Activated gamma-delta T cell treated with anti-CD3 and anti-CD28 coated beads, Interleukin-2, amount 50 U/mL, for 16 hours (primary cell): ENCODE results near the gene FZD10.

ENCODE experiments used
- DNase-seq: peaks from one replicate; pipeline ENCODE4 v3.0.0-alpha.2; 2020; ENCODE audit warnings: low read depth

Gene FZD10

GRCh38 chr12:130179621-130180020, 17.4 kb downstream of the FZD10 start:
- DNase-seq = no peak

- no peak for DNase-seq
Observed at GRCh38 chr12:130181211-130181610, 18.9 kb downstream of the FZD10 start.

GRCh38 chr12:130183585-130184370, 21.5 kb downstream of the FZD10 start:
- no peak for DNase-seq

GRCh38 chr12:130184404-130185090, 22.3 kb downstream of the FZD10 start:
- no peak for DNase-seq

- no peak for DNase-seq
Observed at GRCh38 chr12:130185455-130186391, 23.5 kb downstream of the FZD10 start.

- no peak for DNase-seq
Observed at GRCh38 chr12:130186651-130187268, 24.5 kb downstream of the FZD10 start.

GRCh38 chr12:130192642-130193345, 30.5 kb downstream of the FZD10 start:
- DNase-seq = no peak

- no peak for DNase-seq
Observed at GRCh38 chr12:130194154-130194553, 31.9 kb downstream of the FZD10 start.

- DNase-seq = no peak
Observed at GRCh38 chr12:130195369-130195768, 33.1 kb downstream of the FZD10 start.

GRCh38 chr12:130195776-130196175, 33.5 kb downstream of the FZD10 start:
- no peak for DNase-seq

GRCh38 chr12:130196827-130197226, 34.6 kb downstream of the FZD10 start:
- DNase-seq = no peak

GRCh38 chr12:130198026-130198662, 35.9 kb downstream of the FZD10 start:
- no peak for DNase-seq

- no peak for DNase-seq
Observed at GRCh38 chr12:130198663-130199060, 36.4 kb downstream of the FZD10 start.

GRCh38 chr12:130199581-130200390, 37.5 kb downstream of the FZD10 start:
- no peak for DNase-seq

- no peak for DNase-seq
Observed at GRCh38 chr12:130200445-130200844, 38.2 kb downstream of the FZD10 start.

- no peak for DNase-seq
Observed at GRCh38 chr12:130201037-130201436, 38.8 kb downstream of the FZD10 start.

- DNase-seq = no peak
Observed at GRCh38 chr12:130202201-130202600, 39.9 kb downstream of the FZD10 start.

GRCh38 chr12:130203151-130203550, 40.9 kb downstream of the FZD10 start:
- DNase-seq = no peak

GRCh38 chr12:130204541-130204953, 42.3 kb downstream of the FZD10 start:
- no peak for DNase-seq

GRCh38 chr12:130205495-130205894, 43.2 kb downstream of the FZD10 start:
- no peak for DNase-seq
